ENCODE results near the gene SORL1. TPM values are rescaled to one million over a fixed set of nuclear protein-coding genes. Genes with fewer than 3 reads are reported as not detected.
A peak's percentile ranks its signal among the peaks of the same experiment; 100 is the strongest.

The SORL1 gene
- total RNA-seq, 1 donor from 2014 or later = 25.3 TPM

DNA sequence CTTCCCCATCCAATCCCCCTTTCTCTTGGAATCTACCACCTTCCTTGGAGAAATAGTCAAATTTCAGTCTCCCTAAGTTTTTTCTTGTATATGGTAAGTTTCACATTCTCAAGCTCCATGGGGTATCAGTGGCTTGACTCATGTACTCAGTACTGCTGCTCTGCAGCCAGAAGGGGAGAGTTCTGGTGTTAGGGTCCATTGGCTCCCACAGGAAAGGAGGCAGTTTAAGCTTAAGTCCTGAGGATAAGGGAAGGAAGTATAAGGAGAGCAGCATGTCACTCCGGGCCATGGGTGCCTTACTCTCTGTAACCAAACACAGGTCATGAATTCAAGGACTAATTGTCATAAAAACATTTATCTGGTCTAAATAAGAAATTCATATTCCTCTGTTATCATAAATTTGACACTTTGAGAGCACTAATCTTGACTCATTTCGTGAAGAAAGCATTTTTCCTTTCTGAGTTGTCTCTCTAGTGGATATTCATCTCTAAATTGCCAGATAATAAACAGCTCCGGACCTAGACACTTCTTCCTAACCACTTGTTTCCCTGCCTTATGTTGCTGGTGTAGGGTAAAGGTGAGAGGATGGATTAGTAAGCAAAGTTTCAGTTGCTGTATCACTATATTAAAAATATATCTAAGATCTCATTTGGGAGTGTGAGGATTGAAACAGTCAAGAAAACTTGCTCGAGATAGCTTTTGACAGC is 20.1 kb upstream of the SORL1 start:
- no peak for DNase-seq

DNA sequence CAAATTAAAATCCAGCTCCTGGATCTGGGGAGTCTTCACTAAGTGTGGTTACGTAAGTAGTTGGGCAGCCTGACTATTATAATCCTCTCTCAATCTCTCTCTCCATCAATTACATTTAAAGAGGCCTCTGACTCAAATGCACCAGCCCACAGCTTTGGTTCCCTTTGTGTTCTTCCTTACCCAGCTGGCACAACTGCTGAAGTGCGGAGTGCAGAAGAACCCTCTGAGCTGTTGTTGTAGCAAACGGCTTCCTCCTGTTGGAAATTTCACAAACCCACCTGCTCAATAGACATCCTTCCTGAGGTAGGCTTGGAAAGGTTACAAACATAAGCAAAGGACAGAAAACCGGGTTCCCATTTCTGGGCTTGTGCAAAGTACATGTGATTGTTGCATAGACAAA is 17.0 kb upstream of the SORL1 start:
- DNase-seq = no peak

DNA sequence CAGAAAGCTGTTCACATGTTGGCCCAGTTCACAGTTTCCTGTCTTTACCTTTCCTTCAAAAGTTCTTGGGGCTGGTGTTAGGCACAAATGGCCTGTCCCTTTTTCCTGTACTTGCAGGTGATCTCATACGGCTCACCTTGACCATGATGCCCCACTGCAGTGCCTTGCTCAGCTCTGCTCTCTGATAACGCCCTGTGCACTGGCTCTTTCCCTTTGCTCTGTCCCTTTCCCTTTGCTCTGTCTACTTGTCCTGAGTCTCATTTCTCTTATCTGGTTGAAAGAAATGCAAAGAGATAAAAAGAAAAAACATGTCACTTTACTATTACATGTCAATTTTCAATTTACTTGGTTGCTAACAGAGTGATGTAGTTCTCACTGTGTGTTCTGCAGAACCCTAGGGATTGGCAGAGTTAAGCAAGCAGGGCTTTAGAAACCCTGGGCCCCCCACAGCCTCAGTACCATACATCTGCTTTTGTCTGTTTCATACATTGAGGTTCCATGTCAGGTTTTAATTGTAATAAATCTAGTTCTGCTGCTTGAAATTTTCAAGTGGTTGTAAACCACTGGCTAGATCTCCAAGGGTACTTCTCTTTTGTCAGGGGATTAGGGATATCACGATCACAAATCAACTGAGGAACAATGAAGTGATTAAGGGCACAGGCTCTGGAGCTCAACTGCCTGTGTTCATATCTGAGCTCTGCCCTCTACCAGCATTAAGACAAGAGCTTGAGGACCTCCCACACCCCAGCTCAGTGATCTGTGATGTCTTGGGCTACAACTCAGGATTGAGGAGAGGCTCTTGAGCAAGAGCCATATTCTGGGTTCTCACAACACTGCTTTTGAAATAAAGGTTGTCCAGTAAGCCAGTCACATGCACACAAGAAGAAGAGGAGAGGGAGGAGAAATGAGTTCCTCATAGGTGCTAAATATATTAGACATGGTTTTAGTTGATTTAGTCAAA is 16.3 kb upstream of the SORL1 start:
- DNase-seq = peak; percentile 5

DNA sequence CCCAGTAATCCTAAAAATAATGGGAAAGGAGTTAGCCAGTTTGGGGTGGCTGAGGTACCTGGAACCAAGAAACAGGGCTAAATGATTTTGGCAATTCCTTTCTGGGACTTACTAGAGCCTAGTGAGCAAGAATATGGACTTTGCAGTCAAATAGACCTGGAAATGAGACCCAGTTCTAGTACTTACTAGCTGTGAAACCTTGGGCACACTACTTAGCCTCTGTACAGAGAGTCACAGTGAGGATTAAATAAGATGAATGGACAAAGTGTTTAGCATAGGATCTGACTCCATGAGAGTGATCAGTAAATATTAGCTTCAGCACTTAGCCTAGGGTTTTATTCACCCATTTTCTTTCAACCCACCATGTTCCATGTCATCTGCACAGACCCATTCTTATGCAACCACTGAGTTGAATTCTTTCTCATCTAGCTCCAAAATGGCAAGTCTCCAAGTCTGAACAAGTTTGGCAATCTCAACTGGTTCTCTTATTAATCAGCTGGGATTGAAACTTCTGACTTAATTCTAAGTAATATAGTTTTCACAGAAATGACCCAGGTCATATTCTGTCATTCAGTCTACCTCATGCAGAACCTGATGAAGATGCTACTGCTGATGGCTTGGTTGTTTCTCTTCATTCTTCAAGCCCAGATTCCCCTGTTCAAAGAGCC is 15.0 kb upstream of the SORL1 start:
- no peak for DNase-seq

DNA sequence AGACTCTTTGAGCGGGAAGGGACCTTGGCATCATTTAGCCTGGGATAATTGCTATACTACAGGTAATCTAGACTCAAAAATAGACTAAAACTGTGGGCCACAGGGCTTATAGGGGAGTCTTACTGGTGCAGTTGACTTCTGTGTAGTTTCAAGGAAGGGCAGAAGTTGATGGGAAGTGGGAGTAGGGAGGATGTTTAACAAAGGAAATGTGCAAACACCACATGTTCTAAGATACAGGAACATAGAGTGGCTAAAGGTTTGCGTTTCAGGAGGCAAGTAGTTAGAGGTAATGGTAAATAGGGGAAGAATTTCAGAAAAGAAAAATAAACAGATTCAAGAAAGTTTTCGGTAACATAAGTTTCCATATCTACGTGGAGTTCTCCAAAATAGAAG is 14.4 kb upstream of the SORL1 start:
- no peak for DNase-seq

DNA sequence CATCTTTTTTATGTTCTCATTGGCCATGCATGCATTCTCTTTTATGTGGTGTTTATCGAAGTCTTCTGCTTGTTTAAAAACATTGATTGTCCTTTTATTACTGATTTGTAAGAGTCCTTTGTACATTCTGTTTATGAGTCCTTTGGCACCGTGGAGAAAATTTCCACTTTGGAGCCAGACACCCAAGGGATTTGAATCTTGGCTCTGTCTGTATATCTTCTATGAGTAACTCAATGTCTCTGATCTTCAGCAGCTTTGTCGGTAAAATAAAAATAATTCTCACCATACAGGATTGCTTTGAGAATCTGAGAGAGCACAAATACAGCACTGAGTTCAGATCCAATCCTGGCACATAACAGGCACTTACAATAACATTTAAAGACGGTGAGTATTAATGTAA is 12.8 kb upstream of the SORL1 start:
- DNase-seq = no peak

DNA sequence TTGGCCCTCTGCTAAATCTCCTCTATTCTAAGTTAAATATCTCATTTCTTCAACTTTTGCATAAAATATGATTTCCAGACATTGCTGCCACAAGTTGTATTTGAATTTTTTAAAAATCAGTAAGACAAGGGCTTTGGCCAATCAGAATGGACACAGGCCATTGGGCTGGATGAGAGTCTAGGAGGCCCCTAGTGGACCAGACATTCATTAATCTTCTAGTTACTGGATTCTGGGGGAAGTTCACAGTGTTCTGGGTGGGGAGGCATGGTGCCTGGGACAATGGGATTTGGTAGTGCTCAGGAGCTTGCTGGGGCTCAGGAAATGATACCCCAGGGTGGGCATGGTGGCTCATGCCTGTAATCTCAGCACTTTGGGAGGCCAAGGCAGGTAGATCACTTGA is 12.4 kb upstream of the SORL1 start:
- no peak for DNase-seq

DNA sequence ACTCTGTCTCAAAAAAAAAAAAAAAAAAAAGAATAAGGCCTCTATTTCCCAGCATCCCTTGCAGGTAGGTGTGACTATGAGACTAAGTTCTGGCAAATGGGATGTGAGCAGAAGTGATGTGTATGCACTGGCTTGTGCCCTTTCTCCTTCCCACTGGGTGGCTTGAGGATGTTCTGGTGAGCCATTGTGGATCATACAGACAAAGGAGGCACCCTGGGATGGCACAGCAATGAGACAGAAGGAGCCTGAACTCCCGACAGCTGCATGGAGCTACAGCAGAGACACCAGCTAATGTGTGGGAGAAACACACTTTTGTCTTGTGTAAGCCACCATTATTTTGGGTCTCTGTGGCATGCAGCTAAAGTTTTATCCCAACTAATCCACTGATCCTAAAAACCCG is 10.6 kb upstream of the SORL1 start:
- DNase-seq = no peak

DNA sequence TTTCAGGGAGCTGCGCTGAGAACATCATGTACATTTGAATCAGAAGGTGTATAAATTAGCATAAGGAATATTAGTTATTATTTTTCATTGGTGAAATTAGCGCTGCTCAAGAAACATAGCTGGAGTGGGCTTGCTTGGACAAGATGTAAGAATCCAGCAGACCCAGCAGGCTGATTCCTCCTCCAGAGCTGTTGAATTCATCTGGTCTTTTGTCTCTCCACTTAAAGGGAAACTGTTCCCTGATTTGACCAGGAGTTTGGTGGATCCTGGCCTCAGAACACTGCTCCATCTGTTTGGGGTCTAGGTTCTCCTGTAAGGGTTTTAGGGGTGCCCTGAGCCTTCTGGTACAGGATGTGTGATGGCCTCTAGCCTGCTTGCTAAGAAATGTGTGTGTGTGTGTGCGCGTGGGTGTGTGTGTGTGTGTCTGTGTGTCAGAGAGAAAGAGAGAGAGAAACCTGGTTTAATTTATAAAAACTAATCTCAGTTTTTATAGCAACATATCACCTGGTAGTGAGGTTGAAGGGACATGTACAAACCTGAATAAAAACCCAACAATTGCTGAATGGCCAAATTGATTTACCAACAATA is 8.3 kb upstream of the SORL1 start:
- no peak for DNase-seq

DNA sequence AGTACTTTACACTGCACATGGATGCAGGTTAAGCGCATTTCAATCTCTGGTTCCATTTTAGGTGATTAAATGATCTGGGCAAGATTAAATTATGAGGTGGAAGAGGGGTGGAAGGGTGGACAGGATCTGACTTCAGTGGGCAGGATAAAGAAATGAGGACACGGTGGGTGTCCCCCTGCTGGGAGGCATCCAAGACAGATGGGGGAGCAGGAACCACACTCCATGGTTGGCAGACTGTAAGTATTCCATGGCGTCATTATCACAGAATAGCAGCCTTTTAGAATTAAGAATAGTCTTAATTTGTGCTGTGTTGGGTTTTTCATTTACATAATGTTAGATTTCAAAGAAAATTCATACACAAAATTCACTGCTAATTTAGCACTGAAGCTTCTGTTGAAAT is 7.6 kb upstream of the SORL1 start:
- no peak for DNase-seq

DNA sequence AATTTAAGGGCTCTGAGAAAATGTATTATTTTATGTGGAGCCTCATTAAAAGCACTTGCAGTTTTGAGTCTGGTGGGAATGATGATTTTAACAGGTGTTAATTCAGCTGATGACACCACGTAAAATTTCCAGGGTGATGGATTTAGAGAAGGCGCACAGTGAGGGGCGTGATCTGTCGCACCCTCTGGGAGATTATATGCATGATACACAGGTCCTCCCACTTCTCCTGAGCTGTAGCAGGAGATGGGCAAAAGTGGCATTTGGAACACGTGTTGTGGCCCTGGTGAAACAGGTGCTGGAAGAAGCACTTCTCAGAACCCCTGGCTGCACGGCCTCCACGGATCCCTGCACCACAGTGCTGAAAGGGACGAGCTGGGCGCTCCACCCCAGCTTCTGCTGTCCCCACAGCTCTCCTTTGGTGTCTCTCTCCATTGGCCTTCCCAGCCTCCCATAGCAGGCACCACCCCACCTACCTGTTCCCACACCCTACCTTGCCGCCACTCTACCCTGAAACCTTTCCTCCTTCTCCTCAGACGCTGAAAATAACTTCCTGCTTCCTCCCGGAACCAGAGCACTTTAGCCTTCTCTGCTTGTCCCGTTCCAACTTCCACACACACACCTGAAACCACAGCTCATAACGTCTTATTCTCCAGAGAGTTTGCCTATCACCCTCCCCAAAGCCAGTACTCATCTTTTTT is 6.9 kb upstream of the SORL1 start:
- DNase-seq = no peak

DNA sequence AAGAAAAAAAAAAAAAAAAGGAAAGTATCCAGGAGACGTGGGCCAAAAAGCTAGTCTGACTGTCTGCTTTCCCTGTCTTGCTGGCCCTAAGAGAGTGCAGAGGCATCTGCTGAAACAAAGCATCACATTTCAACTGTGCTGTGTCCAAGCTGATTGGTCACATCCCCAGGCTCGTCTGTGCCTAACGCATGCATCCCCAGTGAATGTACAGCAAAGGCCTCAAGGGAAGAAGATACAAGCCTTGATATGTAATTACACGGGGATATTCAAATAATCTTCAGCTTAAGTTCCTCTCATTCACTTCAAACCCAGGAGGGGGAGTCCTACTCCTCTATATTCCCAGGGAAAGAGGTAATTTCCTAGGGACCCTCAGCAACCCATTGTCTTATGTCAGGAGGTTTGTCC is 5.4 kb upstream of the SORL1 start:
- peak; percentile 37 for DNase-seq

DNA sequence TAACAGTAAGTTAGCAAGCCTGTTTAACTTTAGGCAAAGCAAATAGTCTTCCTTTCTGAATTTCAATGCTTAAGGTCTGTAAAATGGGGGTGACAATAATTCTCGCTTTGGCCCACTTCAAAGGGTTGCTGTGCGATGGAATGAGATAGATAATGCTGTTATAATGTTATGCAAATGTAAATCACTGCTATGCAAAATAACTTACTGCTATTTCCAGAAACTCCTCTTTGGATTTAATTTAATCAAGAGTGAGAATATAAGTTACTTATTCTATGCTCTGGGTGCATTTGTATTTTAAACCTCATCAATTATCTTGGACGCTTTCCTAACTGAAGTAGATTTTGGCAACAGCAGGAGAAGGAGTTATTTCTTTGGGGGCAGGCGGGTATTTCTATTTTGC is 4.1 kb upstream of the SORL1 start:
- DNase-seq = no peak

DNA sequence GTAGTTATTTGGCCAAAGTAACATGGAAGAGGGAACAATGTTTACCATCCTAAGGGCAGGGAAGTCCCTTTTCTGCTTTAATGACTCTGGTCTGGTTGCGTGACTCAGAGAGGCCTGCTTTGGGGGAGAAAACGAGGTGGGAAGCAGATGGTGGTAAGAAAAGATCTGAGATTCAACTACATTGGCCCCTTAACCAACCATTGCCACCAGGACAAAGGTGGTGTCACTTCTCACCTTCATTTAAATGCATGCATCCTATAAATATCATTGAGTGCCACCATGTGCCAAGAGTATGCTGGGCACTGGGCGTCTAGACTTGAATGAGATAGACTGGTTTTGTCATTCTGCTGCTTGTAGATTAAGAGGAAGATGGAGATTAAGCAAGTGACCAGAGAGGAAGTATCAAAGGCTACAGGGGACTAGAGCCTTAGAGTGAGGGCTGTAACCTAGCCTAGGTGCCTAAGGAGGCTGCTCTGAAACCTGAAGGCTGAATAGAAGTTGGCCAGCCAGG is 3.6 kb upstream of the SORL1 start:
- no peak for DNase-seq

DNA sequence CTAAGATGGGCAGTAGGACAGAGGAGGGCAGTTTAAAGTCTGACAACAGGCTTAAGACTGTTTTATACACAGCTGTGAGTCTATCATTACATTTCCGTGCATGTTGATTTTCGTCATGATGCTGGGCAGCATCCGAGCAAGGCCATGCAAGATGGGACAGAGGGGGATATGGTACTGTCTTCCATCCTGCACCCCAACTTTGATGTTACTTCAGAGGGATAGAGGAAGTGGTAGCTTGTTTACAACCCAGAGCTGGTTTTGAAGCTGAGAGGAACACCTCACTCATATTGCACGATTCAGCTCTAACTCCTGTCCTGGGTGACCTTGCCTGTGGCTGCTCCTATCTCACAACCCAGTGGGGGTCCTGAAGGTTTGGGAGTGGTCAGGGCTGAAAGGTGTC is 3.0 kb upstream of the SORL1 start:
- no peak for DNase-seq

DNA sequence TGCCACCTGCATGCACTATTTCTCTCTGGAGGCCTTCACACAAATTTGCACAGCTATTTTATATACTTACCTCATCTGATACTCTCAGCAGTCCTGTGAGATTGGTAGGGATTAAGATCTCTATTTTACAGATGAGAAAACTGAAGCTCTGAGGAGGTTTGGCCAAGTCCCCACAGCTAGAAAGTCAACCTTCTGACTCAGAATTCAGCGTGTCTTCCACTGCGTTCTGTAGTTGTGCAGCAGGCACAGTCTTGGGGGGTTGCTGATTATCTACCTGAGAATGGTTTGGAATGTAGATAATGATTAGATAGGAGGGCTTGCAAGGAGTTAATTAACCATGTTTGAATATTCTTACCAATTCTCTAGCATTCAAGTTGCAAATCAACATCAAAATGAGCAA is 2.5 kb upstream of the SORL1 start:
- no peak for DNase-seq

DNA sequence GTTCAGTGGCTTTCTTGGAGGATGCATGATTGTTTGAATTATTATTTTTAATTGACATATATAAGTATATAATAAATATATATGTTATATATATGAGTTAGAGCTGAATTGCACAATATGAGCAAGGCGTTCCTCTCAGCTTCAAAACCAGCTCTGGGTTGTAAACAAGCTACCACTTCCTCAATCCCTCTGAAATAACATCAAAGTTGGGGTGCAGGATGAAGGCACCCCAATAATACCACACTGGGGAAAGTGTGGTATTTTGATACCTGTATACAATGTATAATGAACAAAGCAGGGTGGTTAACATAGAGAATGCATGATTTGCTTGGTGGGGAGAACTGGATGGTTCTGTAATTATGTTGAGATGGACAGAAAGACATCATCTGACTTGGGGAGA is 1.7 kb upstream of the SORL1 start:
- DNase-seq = no peak

DNA sequence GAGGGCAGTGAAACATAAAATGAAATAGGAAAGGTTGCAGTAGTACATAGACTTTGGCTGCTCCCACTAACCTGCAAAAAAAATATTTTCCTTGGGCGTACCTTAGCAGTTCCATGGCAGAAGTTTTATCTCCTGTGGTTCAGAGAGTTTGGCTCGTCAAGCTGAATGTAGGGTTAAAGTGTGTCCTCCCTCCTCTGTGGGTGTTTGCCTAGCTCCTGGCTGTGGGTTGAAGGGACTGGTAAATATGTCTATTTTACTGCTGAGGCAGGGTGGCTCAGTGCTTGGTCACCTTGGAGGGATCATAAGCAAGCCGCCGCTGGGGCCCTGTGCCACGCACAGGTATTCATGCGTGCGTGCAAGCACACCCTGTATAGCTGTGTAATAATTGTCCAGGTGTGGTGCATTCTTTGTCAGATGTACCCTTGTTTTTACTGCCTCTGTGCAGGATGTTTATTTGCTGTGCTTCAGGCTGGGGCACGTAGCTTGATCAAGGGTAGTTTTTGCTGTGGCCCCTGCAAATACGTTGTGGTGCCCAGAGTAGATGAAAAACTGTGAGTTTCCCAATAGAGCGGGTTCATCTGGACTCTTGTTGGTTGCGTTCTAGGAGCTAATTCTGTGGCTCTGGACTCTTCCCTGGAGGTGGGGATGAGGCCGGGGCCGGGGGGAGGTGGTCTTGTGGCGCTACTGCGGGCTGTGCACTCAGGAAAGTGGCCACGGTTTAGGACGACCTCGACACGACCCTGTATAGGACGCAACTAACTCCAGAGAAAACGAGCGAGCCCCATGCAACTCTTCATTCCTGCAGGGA is 732 bp upstream of the SORL1 start:
- DNase-seq = no peak

DNA sequence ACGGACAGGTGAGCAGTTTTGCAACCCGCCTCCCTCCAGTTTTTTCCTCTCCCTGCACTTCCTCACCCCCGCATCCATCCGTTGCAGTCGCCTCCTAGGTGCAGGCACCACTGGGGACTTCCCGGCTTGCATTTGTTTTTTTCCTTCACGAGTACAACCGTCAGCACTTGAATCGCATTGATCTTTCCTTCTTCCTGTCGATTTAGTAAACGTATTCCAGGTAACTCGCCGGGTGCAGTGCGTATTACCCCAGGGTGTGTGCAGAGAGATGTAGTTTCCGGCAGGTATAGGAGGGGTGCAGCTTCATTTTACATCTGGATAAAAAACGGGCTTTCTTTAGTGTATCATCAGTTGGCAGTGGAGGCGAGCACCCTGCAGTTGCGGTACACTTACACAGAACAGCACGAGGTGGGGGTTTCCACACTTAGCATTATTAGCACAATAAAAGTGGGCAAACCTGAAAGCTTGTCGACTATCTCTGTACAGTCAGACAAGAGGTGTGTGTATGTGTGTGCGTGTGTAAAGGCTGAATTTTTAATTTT is 566 bp downstream of the SORL1 start, which contains the start of gene SORL1-AS1:
TSS of gene SORL1-AS1 (minus strand) at position 359 of the 542 bp plus-strand sequence.
- DNase-seq = no peak

DNA sequence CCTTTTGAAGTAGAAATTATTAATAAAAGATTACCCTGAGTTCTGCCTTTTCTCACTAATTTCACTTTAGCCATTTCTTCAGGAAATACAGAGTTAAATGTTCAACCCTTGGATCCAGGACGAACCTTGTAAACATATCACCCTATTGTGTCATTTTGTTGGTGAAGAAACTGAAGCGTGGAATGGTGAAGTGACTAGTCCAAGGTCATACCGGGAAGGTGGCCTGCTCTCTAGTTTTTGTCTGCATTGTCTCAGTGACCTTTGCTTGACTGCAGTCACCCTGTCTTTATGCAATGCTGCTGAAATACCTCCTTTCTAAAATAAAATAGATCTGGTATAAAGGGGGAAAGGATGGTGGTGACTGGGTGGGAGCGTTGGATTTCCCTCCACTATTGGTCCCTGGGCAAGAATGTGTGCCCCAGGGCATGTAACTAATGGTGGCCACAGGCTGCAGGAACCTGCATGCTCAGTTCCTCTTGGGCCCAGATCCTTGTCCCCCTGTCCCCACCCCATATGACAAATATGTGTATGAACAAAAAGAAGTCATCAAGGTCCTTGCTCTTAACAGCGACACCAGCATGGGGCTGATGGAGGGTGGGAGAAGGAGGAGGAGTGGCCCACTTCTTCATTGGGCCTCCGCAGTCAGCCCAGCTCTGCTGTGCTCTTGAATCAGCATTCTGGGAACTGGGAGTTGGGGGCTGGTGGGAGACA is 1.6 kb downstream of the SORL1 start:
- no peak for DNase-seq
